OCI-LY7 (cell line): ENCODE data around the gene CRACDL. TPM values are rescaled to one million over a fixed set of nuclear protein-coding genes. Genes with fewer than 3 reads are reported as not detected.
A peak's percentile ranks its signal among the peaks of the same experiment; 100 is the strongest.

ENCODE experiments used
- BruUV-seq: library from RNA; stranded (reverse); fragments of 400-500 nt; replicated peaks from 2 replicates; lab custom pipeline; 2021; lab: Mats Ljungman, UMichigan
- CTCF ChIA-PET: fragments of 300-600 bp; sonication (Branson Sonifier 250); formaldehyde crosslinking; loops from one replicate; lab custom pipeline; 2022; ENCODE audit warnings: antibody characterized with exemption; ENCODE audit not compliant: unreplicated experiment; lab: Charles Lee
- POLR2A ChIA-PET: fragments of 300-600 bp; sonication (Branson Sonifier 250); formaldehyde crosslinking; loops from one replicate; lab custom pipeline; 2022; ENCODE audit warnings: antibody characterized with exemption; lab: Charles Lee
- DNase-seq: peaks from one replicate; pipeline ENCODE4 v3.0.0-alpha.2; 2015; ENCODE audit warnings: low spot score
- H2AFZ ChIP-seq: fragments of 200-600 bp; sonication (generic), shearing (Covaris generic); 2 replicates; pipeline ENCODE4 v1.6.1; 2014; ENCODE audit warnings: mild to moderate bottlenecking, antibody characterized with exemption, low read length, moderate library complexity
- H3K27ac ChIP-seq: fragments of 200-600 bp; sonication (generic); 2 replicates; pipeline ENCODE4 v1.5.1; 2014; ENCODE audit warnings: mixed run types, low read depth, mild to moderate bottlenecking, moderate library complexity, low read length, inconsistent platforms; ENCODE audit not compliant: poor library complexity, severe bottlenecking
- H3K36me3 ChIP-seq: fragments of 200-600 bp; sonication (generic); 2 replicates; pipeline ENCODE4 v1.6.1; 2014; ENCODE audit warnings: mild to moderate bottlenecking, antibody characterized with exemption, low read length, moderate library complexity, mixed read lengths; ENCODE audit not compliant: insufficient read depth
- H3K4me1 ChIP-seq: fragments of 200-600 bp; sonication (generic); 2 replicates; pipeline ENCODE4 v1.5.1; 2014; ENCODE audit warnings: mild to moderate bottlenecking, low read length; ENCODE audit not compliant: insufficient read depth, poor library complexity, severe bottlenecking
- H3K4me2 ChIP-seq: fragments of 200-600 bp; sonication (generic); 2 replicates; pipeline ENCODE4 v1.6.1; 2014; ENCODE audit warnings: mild to moderate bottlenecking, low read length
- H3K4me3 ChIP-seq: fragments of 200-600 bp; sonication (generic); 2 replicates; pipeline ENCODE4 v1.5.1; 2014; ENCODE audit warnings: mild to moderate bottlenecking, low read depth, low read length; ENCODE audit not compliant: poor library complexity, severe bottlenecking
- H3K79me2 ChIP-seq: fragments of 200-600 bp; sonication (generic); 2 replicates; pipeline ENCODE4 v1.6.1; 2016; ENCODE audit warnings: low read depth, mild to moderate bottlenecking, low read length, moderate library complexity, mixed read lengths; ENCODE audit not compliant: insufficient read depth
- H3K9me2 ChIP-seq: fragments of 200-600 bp; sonication (generic); 2 replicates; pipeline ENCODE4 v1.6.1; 2016; ENCODE audit warnings: mild to moderate bottlenecking, low read length, mixed read lengths; ENCODE audit not compliant: insufficient read depth
- H3K9me3 ChIP-seq: fragments of 200-600 bp; sonication (generic); 2 replicates; pipeline ENCODE4 v1.6.1; 2014; ENCODE audit warnings: mild to moderate bottlenecking, mixed run types, low read length, mixed read lengths
- H4K20me1 ChIP-seq: fragments of 200-600 bp; sonication (generic); 2 replicates; pipeline ENCODE4 v1.6.1; 2014; ENCODE audit warnings: mild to moderate bottlenecking, antibody characterized with exemption, low read length, moderate library complexity, mixed read lengths; ENCODE audit not compliant: insufficient read depth
- EZH2phosphoT487 ChIP-seq: fragments of 200-600 bp; sonication (generic); IDR thresholded peaks from 2 replicates; pipeline ENCODE4 v1.6.1; 2018; ENCODE audit warnings: low read depth, borderline replicate concordance, mild to moderate bottlenecking, mixed run types, antibody characterized with exemption, low read length, moderate library complexity, mixed read lengths
- intact Hi-C: fragments of 100-400 bp; cut with micrococcal nuclease; formaldehyde crosslinking; loops from one replicate; pipeline ENCODE4 v1.10.0; 2022; ENCODE audit not compliant: unreplicated experiment
- total RNA-seq, 2 experiments: library from RNA; depleted of rRNA in 1 of 2; stranded (reverse); fragments of >200 nt in 1 of 2; shearing (Covaris generic) in 1 of 2; gene quantifications; 2 replicates each; pipeline ENCODE4 v1.2.3, GENCODE V29; 2014 to 2022
- TF ChIP-seq, protein P1 (sequence below): fragments of 200-600 bp; sonication (generic); conservative IDR thresholded peaks from 2 replicates; pipeline ENCODE4 v1.5.1; 2014; ENCODE audit warnings: mild to moderate bottlenecking, antibody characterized with exemption, low read length, moderate library complexity, mixed read lengths

The CRACDL gene
- total RNA-seq, 2 experiments from 2014 or later = 0.03 to 0.13 TPM

- Histone ChIP-seq H3K9me3 (peaks cover 9% of the 10 kb centered on the region), H3K4me3 (no peak overlapping the region), H3K36me3 (no peaks in the 10 kb centered on the region), H3K79me2 (no peaks in the 10 kb centered on the region), H4K20me1 (no peaks in the 10 kb centered on the region), H3K4me2 (no peak overlapping the region), H2AFZ (no peak overlapping the region), H3K27ac (no peak overlapping the region), H3K9me2 (no peaks in the 10 kb centered on the region), H3K4me1 (no peaks in the 10 kb centered on the region)
- ChIA-PET POLR2A (no interaction called here), CTCF (no interaction called here)
- no TSS peak for BruUV-seq
- intact Hi-C loops = no loop called here
- no peak for TF ChIP-seq EZH2phosphoT487
- TF ChIP-seq, protein P1, sequence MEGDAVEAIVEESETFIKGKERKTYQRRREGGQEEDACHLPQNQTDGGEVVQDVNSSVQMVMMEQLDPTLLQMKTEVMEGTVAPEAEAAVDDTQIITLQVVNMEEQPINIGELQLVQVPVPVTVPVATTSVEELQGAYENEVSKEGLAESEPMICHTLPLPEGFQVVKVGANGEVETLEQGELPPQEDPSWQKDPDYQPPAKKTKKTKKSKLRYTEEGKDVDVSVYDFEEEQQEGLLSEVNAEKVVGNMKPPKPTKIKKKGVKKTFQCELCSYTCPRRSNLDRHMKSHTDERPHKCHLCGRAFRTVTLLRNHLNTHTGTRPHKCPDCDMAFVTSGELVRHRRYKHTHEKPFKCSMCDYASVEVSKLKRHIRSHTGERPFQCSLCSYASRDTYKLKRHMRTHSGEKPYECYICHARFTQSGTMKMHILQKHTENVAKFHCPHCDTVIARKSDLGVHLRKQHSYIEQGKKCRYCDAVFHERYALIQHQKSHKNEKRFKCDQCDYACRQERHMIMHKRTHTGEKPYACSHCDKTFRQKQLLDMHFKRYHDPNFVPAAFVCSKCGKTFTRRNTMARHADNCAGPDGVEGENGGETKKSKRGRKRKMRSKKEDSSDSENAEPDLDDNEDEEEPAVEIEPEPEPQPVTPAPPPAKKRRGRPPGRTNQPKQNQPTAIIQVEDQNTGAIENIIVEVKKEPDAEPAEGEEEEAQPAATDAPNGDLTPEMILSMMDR = peak; percentile 69
- no peak for DNase-seq
These were observed 12.6 kb downstream of the CRACDL start for GRCh38 chr2:98923244-98923940.

DNA sequence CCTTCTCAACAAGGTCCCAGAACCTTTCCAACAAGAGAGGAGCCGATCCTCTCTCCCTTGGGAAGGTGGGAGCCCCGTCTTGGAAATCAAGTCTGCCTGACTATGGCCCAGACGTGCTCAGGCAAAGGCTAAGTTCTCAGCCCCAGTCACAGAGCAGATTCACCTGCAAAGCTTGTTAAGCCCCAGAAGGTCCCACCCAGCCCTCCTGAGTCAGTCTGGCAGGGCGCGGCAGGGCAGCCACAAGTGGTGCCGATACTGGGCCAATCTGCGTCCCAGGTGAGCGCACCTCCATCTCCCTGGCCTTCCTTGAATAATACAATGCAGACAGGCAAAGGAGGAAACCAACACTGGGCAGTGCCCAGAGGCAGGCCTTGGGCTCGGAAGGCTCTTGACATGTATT lies 15.0 kb downstream of the CRACDL start:
- Histone ChIP-seq H3K4me3 (no peak overlapping the region), H3K36me3 (no peaks in the 10 kb centered on the region), H3K79me2 (no peaks in the 10 kb centered on the region), H4K20me1 (no peaks in the 10 kb centered on the region), H3K9me2 (no peaks in the 10 kb centered on the region), H3K9me3 (peaks cover 9% of the 10 kb centered on the region), H3K4me2 (no peak overlapping the region), H3K27ac (no peak overlapping the region), H2AFZ (no peak overlapping the region), H3K4me1 (no peaks in the 10 kb centered on the region)
- ChIA-PET POLR2A (no interaction called here), CTCF (no interaction called here)
- BruUV-seq = no TSS peak
- no peak for DNase-seq
- TF ChIP-seq EZH2phosphoT487 = no peak
- intact Hi-C loops = no loop called here

GRCh38 chr2:98917031-98917471 lies 19.0 kb downstream of the CRACDL start:
- Histone ChIP-seq H3K79me2 (no peaks in the 10 kb centered on the region), H4K20me1 (no peaks in the 10 kb centered on the region), H3K36me3 (no peaks in the 10 kb centered on the region), H3K4me3 (no peak overlapping the region), H3K4me1 (no peaks in the 10 kb centered on the region), H3K9me3 (no peaks in the 10 kb centered on the region), H3K9me2 (no peaks in the 10 kb centered on the region), H3K4me2 (no peak overlapping the region), H2AFZ (no peak overlapping the region), H3K27ac (no peak overlapping the region)
- intact Hi-C loops = no loop called here
- TF ChIP-seq, protein P1 = no peak
- no peak for TF ChIP-seq EZH2phosphoT487
- BruUV-seq = no TSS peak
- DNase-seq = no peak
- CTCF ChIA-PET = no interaction called here
- POLR2A ChIA-PET = no interaction called here
